ENCODE results near the gene ZP2.
"Not testable (repeated sequence)": the region's sequence is repeated elsewhere in the genome, so short reads cannot be mapped to it uniquely, and the experiment has no call there.

Gene ZP2

GRCh38 chr16:21208446-21209230, 2.7 kb downstream of the ZP2 start:
- TF ChIP-seq POLR2A (IDR thresholded peaks at IDR 0.05; ENCODE audit: low read depth, low read length): no peak
- TF ChIP-seq POLR2AphosphoS5 (IDR thresholded peaks at IDR 0.05; ENCODE audit: low read depth, low read length): no peak
- TF ChIP-seq TAF1 (IDR thresholded peaks at IDR 0.05; ENCODE audit: borderline replicate concordance, low read depth, low read length): no peak
- FAIRE-seq: no peak
- DNase-seq (ENCODE audit: insufficient read length): no peak

DNA sequence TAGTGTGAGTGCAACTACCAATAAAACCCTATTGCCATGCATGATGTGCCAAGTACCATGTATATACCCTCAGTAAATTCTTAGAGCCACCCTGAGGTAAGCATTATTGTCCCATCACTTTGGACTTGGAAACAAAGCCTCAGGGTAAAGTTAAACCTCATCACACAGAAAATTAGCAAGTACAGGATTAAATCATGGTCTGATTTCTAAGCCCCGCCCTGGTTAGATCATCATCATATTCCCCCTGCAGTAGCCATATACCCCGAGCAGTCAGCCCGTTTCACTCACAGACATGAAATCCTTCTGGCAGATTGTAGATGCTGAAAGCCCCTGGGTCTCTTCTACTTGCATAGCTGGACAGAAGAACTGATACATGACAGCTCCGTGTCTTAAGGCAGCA, 4.8 kb downstream of the ZP2 start:
- DNase-seq (ENCODE audit: insufficient read length) (no peak), FAIRE-seq (no peak)
- no peak for TF ChIP-seq POLR2A (IDR thresholded peaks at IDR 0.05; ENCODE audit: low read depth, low read length)
- TF ChIP-seq POLR2AphosphoS5 (IDR thresholded peaks at IDR 0.05; ENCODE audit: low read depth, low read length): no peak
- TF ChIP-seq TAF1 (IDR thresholded peaks at IDR 0.05; ENCODE audit: borderline replicate concordance, low read depth, low read length): no peak

GRCh38 chr16:21205303-21205702, 6.1 kb downstream of the ZP2 start:
- TF ChIP-seq POLR2AphosphoS5 (IDR thresholded peaks at IDR 0.05; ENCODE audit: low read depth, low read length) (no peak), TAF1 (IDR thresholded peaks at IDR 0.05; ENCODE audit: borderline replicate concordance, low read depth, low read length) (no peak), POLR2A (IDR thresholded peaks at IDR 0.05; ENCODE audit: low read depth, low read length) (no peak)
- DNase-seq (ENCODE audit: insufficient read length) (no peak), FAIRE-seq (no peak)

DNA sequence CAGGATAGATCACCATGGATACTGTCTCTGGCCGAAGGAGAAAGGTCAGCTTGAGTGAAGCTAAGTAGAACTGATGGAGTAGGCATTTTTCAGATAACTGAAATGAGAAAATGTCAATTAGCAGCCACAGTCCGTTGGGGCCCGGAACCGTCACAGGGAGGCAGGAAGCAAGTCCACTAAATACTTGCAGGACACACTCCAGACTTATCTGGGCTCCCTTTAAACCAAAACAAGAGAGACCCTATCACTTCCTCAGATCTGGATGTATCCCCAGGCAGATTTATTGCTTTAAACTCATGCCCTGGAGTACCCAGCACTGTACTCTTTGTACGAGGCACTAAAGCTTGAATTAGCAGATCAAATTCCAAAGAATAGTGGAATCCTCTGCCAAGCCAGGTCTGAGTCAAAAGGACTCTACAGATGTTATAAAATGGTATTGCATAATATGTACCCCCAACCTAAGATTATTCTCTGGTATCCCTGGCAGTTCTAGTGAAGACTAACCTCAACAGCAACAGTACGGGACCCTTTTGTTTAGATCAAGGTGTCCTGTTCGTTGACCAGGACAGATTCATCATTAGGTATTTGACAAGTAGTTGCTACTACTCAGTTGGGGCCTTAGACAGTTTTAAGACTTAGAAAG, 8.1 kb downstream of the ZP2 start:
- TF ChIP-seq POLR2AphosphoS5 (IDR thresholded peaks at IDR 0.05; ENCODE audit: low read depth, low read length): no peak
- no peak for DNase-seq (ENCODE audit: insufficient read length)

DNA sequence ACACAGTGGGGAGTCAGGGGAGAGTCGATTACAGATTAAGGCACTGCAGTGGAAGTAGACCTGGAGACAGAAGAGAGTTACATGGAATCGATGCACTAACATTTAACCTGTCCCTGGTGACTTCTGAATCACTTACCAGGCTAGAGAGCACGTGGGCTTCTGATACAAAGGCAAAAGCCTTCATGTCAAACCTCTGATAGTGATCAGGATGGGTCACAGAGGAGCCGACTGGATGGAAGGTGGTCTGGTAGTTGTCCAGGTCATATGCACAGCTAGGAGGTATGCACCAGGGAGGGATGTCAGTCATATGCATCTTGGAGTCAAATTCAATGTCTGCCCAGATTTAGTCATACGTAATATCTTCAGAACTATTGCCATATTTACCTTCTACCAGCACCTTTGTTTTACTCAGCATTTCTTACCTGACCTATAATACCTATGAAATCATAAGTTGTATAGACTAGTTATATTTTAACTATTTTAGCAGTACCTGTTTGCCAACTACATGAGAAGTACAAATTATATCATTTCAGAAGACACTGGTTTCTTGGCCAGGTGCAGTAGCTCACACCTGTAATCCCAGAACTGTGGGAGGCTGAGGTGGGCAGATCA, 11.7 kb downstream of the ZP2 start:
- DNase-seq (ENCODE audit: insufficient read length): no peak
- TF ChIP-seq TAF1 (IDR thresholded peaks at IDR 0.05; ENCODE audit: borderline replicate concordance, low read depth, low read length): no peak
- TF ChIP-seq POLR2AphosphoS5 (IDR thresholded peaks at IDR 0.05; ENCODE audit: low read depth, low read length): no peak
- TF ChIP-seq POLR2A (IDR thresholded peaks at IDR 0.05; ENCODE audit: low read depth, low read length): no peak
- no peak for FAIRE-seq

More for the DNA sequence above, 8.1 kb downstream of the ZP2 start:
- FAIRE-seq: no peak

- no peak for FAIRE-seq
- DNase-seq (ENCODE audit: insufficient read length): no peak
- TF ChIP-seq POLR2A (IDR thresholded peaks at IDR 0.05; ENCODE audit: low read depth, low read length) (no peak), POLR2AphosphoS5 (IDR thresholded peaks at IDR 0.05; ENCODE audit: low read depth, low read length) (no peak), TAF1 (IDR thresholded peaks at IDR 0.05; ENCODE audit: borderline replicate concordance, low read depth, low read length) (no peak)
Observed at GRCh38 chr16:21197621-21198020, 13.8 kb downstream of the ZP2 start.

- no peak for FAIRE-seq
Observed at GRCh38 chr16:21197112-21197511, 14.3 kb downstream of the ZP2 start.

GRCh38 chr16:21195330-21195729, 16.0 kb downstream of the ZP2 start:
- FAIRE-seq; DNase-seq (ENCODE audit: insufficient read length): not testable (repeated sequence)

More at GRCh38 chr16:21197112-21197511, 14.3 kb downstream of the ZP2 start:
- DNase-seq (ENCODE audit: insufficient read length): no peak
- TF ChIP-seq POLR2A (IDR thresholded peaks at IDR 0.05; ENCODE audit: low read depth, low read length): no peak
- TF ChIP-seq POLR2AphosphoS5 (IDR thresholded peaks at IDR 0.05; ENCODE audit: low read depth, low read length): no peak

- TF ChIP-seq TAF1 (IDR thresholded peaks at IDR 0.05; ENCODE audit: borderline replicate concordance, low read depth, low read length) (no peak), POLR2AphosphoS5 (IDR thresholded peaks at IDR 0.05; ENCODE audit: low read depth, low read length) (no peak), POLR2A (IDR thresholded peaks at IDR 0.05; ENCODE audit: low read depth, low read length) (no peak)
- no peak for FAIRE-seq
- DNase-seq (ENCODE audit: insufficient read length): no peak
Observed at GRCh38 chr16:21194771-21195301, 16.5 kb downstream of the ZP2 start.

GRCh38 chr16:21192991-21193390, 18.4 kb downstream of the ZP2 start:
- FAIRE-seq (no peak), DNase-seq (ENCODE audit: insufficient read length) (no peak)
- no peak for TF ChIP-seq POLR2A (IDR thresholded peaks at IDR 0.05; ENCODE audit: low read depth, low read length)
- no peak for TF ChIP-seq POLR2AphosphoS5 (IDR thresholded peaks at IDR 0.05; ENCODE audit: low read depth, low read length)
- TF ChIP-seq TAF1 (IDR thresholded peaks at IDR 0.05; ENCODE audit: borderline replicate concordance, low read depth, low read length): no peak

- FAIRE-seq (no peak), DNase-seq (ENCODE audit: insufficient read length) (no peak)
- TF ChIP-seq TAF1 (IDR thresholded peaks at IDR 0.05; ENCODE audit: borderline replicate concordance, low read depth, low read length): no peak
- TF ChIP-seq POLR2AphosphoS5 (IDR thresholded peaks at IDR 0.05; ENCODE audit: low read depth, low read length): no peak
- no peak for TF ChIP-seq POLR2A (IDR thresholded peaks at IDR 0.05; ENCODE audit: low read depth, low read length)
Observed at GRCh38 chr16:21190599-21190998, 20.8 kb downstream of the ZP2 start.

DNA sequence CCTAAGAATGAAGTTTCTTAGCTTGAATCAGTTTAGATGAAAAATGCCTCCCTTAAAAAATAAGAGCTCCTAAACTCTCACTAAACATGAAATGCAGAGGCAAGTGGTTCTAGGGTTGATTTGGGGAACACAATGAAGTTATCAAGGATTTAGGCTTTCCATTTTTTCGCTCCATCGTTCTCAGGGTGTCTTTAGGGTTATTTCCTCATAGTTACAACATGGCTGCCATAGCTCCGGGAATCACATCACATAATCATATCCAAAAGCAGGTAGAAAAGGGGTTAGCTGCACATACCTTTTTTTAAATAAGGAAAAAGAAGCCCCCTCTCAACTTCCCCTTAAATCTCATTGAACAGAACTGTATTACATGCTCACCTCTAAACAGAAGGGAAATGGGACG, 21.4 kb downstream of the ZP2 start:
- DNase-seq (ENCODE audit: insufficient read length) (no peak), FAIRE-seq (no peak)
- TF ChIP-seq POLR2AphosphoS5 (IDR thresholded peaks at IDR 0.05; ENCODE audit: low read depth, low read length): no peak
- no peak for TF ChIP-seq TAF1 (IDR thresholded peaks at IDR 0.05; ENCODE audit: borderline replicate concordance, low read depth, low read length)
- no peak for TF ChIP-seq POLR2A (IDR thresholded peaks at IDR 0.05; ENCODE audit: low read depth, low read length)

Data from GM12892 (cell line).